GM19468 (cell line): ENCODE measurements around the gene NFATC1.
A peak's percentile ranks its signal among the peaks of the same experiment; 100 is the strongest.

Source experiments
- ATAC-seq: cut with Tn5 transposase; IDR thresholded peaks from one replicate; pipeline ENCODE4 v1.9.1; 2021; ENCODE audit warnings: mild to moderate bottlenecking, moderate library complexity, moderate number of reproducible peaks; ENCODE audit not compliant: unreplicated experiment; ENCODE audit errors: extremely low read depth

Gene NFATC1

GRCh38 chr18:79512461-79513380, 117.0 kb downstream of the NFATC1 start:
- ATAC-seq = no peak

- no peak for ATAC-seq
These were observed 117.8 kb downstream of the NFATC1 start for GRCh38 chr18:79513381-79514081.

GRCh38 chr18:79515331-79515730, 119.6 kb downstream of the NFATC1 start:
- no peak for ATAC-seq

- ATAC-seq = no peak
These were observed 120.2 kb downstream of the NFATC1 start for GRCh38 chr18:79515944-79516351.

- ATAC-seq = no peak
These were observed 120.8 kb downstream of the NFATC1 start for GRCh38 chr18:79516441-79516931.

GRCh38 chr18:79517341-79517740, 121.6 kb downstream of the NFATC1 start:
- ATAC-seq = no peak

- ATAC-seq = no peak
These were observed 122.4 kb downstream of the NFATC1 start for GRCh38 chr18:79518028-79518682.

GRCh38 chr18:79518683-79519128, 123.0 kb downstream of the NFATC1 start:
- ATAC-seq = no peak

GRCh38 chr18:79519751-79520477, 124.2 kb downstream of the NFATC1 start:
- ATAC-seq = no peak

- no peak for ATAC-seq
These were observed 125.0 kb downstream of the NFATC1 start for GRCh38 chr18:79520478-79521390.

GRCh38 chr18:79521416-79522205, 125.9 kb downstream of the NFATC1 start:
- no peak for ATAC-seq

- no peak for ATAC-seq
These were observed 126.9 kb downstream of the NFATC1 start for GRCh38 chr18:79522451-79523205.

- ATAC-seq = peak; percentile 7
These were observed 127.5 kb downstream of the NFATC1 start for GRCh38 chr18:79523206-79523735.

- ATAC-seq = peak; percentile 33
These were observed 128.0 kb downstream of the NFATC1 start for GRCh38 chr18:79523736-79524180.

GRCh38 chr18:79524181-79525078, 128.7 kb downstream of the NFATC1 start:
- ATAC-seq = no peak
